Measurements from ENCODE around the gene SP2.
"Not testable (repeated sequence)": the region's sequence is repeated elsewhere in the genome, so short reads cannot be mapped to it uniquely, and the experiment has no call there.

Gene SP2

GRCh38 chr17:47925678-47925988, 29.6 kb downstream of the SP2 start:
- no peak for DNase-seq

DNA sequence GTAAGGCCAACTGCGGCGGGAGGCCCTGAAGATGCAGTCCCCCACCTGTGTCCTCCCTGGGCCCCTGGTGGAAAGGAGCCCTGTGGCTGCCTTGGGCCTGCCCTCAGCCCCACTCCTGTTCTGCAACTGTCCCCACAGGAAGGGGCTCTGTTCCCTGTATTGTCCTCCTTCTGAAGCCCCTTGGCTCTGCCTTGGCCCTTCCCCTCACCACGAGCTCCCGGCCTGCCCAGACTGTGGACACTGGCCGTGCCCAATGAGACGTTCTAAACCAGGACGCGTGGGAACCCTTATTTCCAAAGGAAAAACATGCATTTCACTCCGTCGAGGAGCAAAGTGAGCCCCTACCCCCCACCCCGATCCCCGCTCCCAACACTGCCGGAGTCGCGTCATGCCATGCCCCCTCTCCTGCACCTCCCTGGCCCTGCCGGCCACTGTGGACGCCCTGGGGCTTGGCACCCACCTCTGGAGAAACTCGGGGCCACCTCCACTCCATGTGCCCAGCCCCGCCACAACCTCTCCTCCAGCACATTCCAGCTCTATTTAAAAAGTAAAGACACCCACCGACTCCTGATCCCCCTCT, 31.9 kb downstream of the SP2 start:
- no peak for DNase-seq

DNA sequence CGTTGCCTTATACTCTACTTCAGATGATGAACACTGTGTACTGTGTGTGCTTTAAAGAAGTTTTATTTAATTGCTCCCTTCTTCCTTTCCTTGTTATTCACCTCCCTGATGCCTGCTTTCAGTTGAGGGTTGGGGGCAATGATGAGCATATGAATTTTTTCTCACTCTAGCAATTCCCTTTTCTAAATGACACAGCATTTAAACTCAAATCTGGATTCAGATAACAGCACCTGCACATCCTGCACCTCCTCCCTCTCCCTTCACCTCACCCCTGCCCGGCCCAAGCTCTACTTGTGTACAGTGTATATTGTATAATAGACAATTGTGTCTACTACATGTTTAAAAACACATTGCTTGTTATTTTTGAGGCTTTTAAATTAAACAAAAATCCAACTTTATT, 32.4 kb downstream of the SP2 start:
- DNase-seq = no peak

- no peak for DNase-seq
Observed at GRCh38 chr17:47929218-47930000, 33.4 kb downstream of the SP2 start.

DNA sequence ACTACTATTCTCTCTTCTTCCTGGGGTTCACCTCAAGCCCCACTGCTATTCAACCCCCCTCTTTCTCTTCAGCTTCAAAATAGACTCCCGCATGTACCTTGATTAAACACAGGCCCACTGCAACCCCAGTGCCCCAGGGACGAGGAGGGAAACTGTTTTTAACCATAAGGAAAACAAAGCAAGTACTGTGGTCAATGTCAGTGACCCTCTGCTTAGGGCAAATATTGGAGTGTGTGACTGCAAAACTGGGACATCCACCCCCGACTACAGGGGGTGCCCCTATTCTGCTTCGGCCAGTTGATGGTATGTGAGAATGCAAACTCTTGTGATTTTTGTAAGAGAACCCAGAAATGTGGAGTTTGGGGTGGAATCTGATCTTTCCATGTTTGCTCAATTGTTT, 35.8 kb downstream of the SP2 start:
- no peak for DNase-seq

GRCh38 chr17:47934856-47935255, 38.8 kb downstream of the SP2 start:
- DNase-seq = no peak

DNA sequence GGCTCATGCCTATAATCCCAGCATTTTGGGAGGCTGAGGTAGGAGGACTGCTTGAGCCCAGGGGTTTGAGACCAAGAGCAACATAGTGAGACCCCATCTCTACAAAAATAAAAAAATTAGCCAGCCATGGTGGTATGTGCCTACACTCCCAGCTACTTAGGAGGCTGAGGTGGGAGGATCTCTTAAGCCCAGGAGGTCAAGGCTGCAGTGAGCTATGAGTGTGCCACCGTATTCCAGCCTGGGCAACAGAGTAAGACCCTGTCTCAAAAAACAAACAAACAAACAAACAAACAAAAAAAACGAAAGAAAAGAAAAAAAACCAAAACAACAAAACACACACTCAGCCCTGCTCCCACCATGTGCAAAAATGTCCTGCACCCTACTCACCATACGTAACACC, 39.4 kb downstream of the SP2 start:
- DNase-seq = not testable (repeated sequence)

- DNase-seq = no peak
Observed at GRCh38 chr17:47935961-47936360, 39.9 kb downstream of the SP2 start.

- no peak for DNase-seq
Observed at GRCh38 chr17:47937941-47938340, 41.9 kb downstream of the SP2 start.

DNA sequence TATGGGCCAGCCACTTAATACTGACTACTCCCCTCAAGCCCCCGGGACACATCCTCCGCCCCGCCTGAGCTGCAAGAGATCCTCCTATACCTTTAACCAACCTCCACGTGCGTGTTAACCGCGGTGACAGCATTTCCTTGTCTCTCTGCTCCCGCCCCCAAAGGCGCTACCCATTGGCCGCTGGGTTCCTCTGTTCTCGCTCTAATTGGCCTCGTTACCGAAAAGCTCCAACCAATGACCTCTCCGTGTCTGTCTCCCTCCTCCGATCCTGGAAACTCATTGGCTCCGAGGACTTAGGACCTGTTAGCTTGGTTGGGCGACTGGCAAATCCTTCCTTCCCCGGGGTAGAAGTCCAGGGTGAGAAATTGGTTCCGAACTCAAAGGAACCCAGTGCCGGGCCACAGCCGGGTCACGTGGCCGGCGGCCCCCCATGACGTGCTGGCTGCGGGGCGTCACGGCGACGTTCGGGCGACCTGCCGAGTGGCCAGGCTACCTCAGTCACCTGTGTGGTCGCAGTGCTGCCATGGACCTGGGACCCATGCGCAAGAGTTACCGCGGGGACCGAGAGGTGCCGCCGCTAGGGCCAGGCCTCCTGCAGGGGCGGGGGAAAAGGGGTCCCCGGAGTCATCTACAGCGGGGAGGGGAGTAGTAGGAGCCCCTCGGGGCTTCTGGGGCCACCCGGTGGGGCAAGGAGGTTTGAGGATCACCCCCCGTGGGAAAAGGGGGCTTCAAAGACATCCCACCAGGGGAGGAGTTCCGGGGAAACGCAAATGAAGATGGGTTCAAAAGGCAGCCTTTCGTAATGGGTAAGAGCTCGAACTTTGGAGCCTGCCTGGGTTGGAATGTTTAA, 45.4 kb downstream of the SP2 start, which contains the start of gene PNPO:
PNPO (plus strand) TSS at position 326 of the 850 bp plus-strand sequence; CDS start at position 431, 105 bp downstream.
- peak; percentile 89 for DNase-seq

DNA sequence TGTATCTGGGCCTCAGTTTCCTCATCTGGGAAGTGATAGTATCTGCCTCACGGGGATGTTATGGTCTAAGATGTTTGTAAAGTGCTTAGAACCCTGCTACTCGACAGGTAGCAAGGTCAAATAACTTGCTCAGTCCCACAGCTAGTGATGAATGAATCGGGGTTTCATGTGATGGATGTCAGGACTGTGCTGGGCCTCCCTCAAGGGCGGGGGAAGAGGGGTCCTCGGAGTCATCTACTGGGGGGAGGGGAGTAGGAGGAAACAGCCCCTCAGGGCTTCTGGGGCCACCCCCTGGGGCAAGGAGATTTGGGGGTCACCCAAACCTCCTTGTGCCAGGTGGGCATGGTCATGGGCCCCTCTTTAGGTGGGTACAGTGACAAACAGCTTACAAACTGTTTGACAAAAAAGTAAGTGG, 46.1 kb downstream of the SP2 start:
- no peak for DNase-seq

- no peak for DNase-seq
Observed at GRCh38 chr17:47942568-47942967, 46.5 kb downstream of the SP2 start.

GRCh38 chr17:47945080-47945479, 49.0 kb downstream of the SP2 start:
- DNase-seq = no peak

DNA sequence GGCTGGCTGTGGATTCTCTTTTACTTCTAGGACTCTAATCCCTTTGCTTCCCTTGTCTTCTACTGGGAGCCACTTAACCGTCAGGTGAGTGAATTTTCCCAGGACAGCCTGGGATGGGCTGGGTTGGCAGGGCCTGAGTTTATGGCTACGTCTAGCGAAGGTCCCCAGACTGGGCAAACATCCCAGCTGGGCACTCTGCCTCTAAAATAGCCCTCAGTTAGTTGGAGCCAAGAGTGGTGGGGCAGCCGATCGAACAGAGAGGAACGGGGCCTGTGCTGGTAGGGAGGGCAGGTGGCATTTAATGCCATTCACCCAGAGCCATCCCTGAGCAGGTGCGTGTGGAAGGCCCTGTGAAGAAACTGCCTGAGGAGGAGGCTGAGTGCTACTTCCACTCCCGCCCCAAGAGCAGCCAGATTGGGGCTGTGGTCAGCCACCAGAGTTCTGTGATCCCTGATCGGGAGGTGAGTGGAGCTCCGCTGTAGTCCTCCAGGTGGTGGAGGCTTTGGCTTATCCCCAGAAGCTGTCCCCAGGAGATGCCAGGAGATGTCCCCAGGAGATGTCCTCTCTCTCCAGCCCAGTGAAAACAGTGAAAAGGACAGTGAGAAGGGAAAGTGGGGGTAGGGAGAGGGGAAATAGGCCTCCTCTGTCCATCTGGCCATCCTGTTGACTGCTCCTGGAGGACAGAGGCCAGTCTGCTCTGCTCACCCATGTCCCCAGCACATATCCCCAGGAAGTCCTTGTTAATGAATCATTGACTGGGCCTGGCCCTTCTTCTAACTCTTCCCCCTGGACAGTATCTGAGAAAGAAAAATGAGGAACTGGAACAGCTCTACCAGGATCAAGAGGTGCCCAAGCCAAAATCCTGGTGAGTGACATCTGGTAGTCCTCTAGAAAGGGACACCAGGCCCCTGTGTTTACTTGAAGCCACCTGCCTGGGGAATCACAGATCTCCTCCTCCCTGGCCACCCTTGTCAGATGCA, 49.8 kb downstream of the SP2 start:
- DNase-seq = no peak

DNA sequence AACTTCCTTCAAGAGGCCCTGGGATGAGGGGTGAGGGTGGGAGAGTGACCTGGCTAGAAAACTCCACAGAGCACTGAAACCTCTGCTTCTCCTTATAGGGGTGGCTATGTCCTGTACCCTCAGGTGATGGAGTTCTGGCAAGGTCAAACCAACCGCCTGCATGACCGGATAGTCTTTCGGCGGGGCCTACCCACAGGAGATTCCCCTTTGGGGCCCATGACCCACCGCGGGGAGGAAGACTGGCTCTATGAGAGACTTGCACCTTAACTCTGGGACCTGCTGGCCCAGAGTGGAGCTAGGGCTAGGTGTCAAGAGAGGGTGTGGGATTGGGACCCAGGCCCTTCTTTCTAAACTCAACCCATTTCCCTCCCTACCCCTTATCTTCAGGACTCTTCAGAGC, 50.5 kb downstream of the SP2 start:
- DNase-seq = no peak

- peak; percentile 67 for DNase-seq
Observed at GRCh38 chr17:47946929-47947397, 50.9 kb downstream of the SP2 start.

- DNase-seq = no peak
Observed at GRCh38 chr17:47948706-47949196, 52.7 kb downstream of the SP2 start.

- DNase-seq = peak; percentile 33
Observed at GRCh38 chr17:47949197-47949759, 53.2 kb downstream of the SP2 start.

- no peak for DNase-seq
Observed at GRCh38 chr17:47949946-47950345, 53.9 kb downstream of the SP2 start.

DNA sequence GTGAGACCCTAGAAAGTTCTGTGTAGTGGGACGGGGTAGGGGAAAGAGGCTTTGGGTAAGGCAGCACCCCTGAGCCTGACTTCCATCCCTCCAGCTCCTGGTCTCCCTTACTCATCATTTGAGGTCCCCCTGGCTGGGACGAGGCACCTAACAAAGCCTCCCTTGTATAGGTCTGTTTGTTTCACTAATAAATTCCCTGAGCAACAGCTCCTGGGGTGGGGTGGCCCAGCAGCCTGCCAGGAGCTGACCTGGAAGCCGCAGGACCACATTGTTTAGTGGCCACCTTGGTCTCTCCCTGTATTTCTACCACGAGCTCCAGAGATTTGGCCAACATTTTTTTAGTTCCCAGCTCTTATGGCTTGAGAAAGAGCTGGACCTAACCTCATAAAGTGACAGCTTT, 54.4 kb downstream of the SP2 start:
- no peak for DNase-seq

GRCh38 chr17:47952171-47953021, 56.4 kb downstream of the SP2 start:
- no peak for DNase-seq
